CD4-positive, alpha-beta T cell treated with Interleukin-15 for 4 hours (primary cell): ENCODE measurements around the gene NIT1.

Source experiments
- DNase-seq: peaks from one replicate; pipeline ENCODE4 v3.0.0-alpha.2; 2020; ENCODE audit warnings: low spot score

The NIT1 gene

DNA sequence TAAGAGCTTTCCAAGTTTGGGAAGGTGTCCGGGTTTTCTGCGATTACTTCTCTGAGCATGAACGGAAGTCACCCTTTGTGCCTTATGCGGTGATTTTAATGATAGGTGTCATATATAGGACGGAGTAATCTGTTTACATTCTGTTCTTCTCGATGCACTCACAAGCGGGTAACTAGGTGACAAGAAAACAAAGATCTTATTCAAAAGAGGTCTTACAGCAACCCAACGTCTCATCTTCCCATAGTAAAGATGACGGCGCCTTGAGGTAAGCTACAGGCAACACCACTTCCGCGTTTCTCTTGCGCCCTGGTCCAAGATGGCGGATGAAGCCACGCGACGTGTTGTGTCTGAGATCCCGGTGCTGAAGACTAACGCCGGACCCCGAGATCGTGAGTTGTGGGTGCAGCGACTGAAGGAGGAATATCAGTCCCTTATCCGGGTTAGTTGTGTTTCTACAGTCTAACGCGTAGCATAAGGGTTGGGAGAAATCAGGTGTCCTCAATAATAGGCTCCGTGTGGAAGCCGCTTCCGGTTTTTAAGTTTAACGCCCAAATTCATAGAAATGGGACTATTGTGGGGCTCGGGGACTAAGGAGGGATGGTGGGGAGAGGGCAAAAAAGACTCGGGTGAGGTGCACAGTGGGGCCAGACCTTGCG lies 35.9 kb downstream of the NIT1 start, which contains the start of gene UFC1:
TSS of gene UFC1 (plus strand) at position 297 of the 656 bp plus-strand sequence. CDS start at position 317, 20 bp downstream.
- peak; percentile 91 for DNase-seq

DNA sequence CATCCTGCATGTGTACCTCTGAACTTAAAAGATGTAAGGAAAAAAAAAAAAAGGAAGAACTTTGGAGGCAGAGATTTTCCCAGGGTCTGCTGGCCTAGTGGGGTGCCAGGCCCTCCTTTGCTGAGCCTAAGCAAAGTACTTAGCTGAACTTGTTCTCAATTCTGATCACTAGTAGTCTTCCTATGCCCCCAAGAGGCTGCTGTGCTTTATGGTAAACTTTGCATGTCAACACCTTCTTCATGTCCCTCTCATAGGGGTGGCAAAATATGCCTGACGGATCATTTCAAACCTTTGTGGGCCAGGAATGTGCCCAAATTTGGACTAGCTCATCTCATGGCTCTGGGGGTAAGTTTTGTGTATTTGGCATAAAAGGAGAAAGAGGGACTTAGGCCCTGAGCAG lies 40.0 kb downstream of the NIT1 start:
- DNase-seq, result no peak

DNA sequence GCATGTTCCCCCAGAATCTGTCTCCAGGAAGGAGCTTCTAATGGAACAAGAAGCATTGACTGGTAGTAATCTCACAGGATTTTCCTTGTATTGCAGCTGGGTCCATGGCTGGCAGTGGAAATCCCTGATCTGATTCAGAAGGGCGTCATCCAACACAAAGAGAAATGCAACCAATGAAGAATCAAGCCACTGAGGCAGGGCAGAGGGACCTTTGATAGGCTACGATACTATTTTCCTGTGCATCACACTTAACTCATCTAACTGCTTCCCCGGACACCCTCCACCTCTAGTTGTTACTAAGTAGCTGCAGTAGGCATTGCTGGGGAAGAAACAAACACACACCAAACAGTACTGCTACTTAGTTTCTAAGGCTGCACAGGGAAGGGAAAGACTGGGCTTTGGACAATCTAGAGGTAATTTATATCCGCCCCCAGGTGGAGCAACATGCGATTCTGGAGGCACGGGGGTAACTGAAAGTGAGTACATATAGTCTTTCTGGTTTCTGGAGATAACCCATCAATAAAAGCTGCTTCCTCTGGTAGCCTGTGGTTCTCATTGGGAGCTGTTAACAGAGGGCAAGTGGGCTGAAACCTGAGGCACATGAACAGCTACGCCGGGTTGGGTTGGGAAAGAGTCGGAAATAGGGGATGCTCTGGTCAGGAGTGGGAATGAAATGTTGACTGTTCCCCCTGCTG lies 40.6 kb downstream of the NIT1 start:
- DNase-seq, result no peak

DNA sequence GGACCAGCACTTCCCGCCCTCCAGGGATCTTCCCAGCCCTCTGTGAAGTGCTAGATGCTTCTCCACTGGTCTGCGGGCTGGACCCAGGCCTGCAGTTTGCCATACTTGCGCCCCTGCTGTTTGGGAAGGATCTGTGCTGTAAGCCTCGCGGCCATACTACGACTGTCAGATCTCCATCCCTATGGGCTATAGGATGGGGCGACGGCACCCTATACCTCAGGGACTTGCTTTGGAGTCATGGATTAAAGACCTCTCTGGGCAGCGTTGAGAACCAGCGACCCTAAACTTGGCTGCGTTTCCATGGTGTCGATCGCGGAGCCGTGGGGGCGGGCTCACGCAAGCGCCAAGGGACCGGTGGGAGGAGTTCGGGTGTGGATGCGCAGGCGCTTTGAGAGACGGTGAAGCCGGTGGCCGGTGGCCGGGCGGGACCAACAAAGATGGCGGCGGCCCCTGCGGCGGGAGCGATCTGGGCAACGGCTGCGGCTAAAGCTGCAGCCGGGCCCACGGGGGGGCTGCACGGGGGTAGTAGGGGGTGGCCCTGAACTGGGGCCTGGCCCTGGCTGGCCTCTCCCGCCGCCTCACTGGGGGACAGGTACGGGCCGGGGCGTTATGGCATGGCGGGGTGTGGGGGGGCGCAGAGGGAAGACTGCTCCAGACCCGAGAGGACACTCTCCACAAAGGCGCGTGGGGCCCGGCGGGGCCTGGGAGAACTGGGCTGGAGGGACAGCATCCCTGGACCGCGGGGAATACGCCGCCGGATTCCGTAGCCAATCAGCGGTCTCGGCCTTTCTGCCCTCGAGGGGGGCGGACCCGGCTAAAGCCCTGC lies 41.4 kb downstream of the NIT1 start, which contains the start of gene USP21:
TSS of gene USP21 (plus strand) at position 414 of the 826 bp plus-strand sequence. CDS start 1,141 bp downstream, outside the sequence.
- peak; percentile 94 for DNase-seq

DNA sequence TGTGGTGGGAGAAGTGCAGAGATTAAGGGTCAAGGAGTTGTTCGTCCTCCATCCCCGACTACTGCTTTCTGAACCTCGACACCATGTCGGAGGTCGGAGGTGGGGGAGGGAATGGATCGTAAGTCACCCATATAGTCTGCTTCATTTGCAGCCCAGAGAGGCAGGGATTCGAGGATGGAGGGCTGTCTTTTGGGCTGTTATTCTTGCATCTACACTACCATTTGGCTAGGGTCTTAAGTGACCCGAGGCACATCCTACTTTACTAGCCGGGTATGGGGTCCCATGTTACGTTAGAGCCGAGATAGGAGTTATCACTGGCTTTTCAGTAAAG lies 42.0 kb downstream of the NIT1 start:
- DNase-seq, result no peak

DNA sequence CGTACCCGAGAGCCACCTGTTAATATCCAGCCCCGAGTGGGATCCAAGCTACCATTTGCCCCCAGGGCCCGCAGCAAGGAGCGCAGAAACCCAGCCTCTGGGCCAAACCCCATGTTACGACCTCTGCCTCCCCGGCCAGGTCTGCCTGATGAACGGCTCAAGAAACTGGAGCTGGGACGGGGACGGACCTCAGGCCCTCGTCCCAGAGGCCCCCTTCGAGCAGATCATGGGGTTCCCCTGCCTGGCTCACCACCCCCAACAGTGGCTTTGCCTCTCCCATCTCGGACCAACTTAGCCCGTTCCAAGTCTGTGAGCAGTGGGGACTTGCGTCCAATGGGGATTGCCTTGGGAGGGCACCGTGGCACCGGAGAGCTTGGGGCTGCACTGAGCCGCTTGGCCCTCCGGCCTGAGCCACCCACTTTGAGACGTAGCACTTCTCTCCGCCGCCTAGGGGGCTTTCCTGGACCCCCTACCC lies 42.8 kb downstream of the NIT1 start:
- DNase-seq, result no peak

DNA sequence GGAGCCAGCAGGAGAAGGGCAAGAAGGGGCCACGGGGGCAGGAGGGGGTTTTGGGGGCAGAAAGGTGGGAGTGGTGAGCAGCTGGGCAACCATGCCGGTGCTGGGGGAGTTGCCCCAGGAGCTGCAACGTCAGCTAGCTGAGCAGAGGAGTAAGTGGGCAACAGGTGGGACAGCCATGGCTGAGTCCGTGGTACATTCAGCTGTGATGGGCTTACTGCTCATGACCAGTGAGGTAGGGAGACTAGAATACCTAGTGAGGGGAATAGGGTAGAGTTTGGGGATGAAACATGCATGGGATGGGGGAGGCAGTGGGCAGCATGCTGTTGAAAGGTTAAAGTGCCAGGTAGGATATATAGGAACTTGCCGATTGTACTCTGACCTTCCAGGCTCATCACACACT lies 43.7 kb downstream of the NIT1 start:
- no peak for DNase-seq

DNA sequence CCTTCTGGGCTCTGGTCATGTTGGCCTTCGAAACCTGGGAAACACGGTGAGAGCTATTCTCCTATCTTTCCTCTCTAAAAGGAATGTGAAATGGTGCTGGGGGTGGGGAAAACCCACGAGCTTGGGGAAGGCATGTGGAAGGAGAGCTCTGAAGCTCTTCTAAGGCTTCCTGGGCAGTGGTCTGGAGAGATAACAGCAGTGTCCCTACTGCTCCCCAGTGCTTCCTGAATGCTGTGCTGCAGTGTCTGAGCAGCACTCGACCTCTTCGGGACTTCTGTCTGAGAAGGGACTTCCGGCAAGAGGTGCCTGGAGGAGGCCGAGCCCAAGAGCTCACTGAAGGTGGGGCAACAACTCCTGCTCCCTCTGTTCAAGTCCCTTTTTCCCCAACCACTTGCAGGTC lies 44.1 kb downstream of the NIT1 start:
- no peak for DNase-seq

DNA sequence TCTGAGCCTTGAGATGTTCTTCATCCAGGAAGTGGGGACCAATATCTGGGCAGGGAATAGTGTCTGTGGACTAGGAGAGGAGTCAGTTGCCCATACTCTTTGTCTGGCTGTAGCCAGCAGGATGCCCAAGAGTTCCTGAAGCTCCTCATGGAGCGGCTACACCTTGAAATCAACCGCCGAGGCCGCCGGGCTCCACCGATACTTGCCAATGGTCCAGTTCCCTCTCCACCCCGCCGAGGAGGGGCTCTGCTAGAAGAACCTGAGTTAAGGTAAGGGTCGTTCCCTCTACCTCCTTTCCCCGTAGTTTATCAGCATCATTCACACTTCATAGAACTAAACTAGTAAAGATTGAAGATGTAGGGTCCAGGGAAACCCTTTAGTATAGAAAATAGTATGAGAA lies 44.9 kb downstream of the NIT1 start:
- DNase-seq, result no peak

DNA sequence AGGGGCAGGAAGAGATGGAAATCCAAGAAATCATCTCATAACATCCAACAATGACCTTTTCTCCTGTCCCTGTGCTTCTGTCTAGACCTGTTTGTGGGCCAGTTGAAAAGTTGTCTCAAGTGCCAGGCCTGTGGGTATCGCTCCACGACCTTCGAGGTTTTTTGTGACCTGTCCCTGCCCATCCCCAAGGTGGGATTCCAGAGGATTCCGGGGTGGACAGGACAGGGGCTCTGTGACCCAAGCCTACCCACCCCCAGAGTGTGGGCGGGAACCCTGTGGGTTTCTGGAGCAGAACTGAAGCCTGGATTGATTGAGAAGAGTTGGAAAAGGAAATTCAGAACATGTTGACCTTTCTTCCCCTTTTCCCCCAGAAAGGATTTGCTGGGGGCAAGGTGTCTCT lies 45.9 kb downstream of the NIT1 start:
- DNase-seq, result no peak

DNA sequence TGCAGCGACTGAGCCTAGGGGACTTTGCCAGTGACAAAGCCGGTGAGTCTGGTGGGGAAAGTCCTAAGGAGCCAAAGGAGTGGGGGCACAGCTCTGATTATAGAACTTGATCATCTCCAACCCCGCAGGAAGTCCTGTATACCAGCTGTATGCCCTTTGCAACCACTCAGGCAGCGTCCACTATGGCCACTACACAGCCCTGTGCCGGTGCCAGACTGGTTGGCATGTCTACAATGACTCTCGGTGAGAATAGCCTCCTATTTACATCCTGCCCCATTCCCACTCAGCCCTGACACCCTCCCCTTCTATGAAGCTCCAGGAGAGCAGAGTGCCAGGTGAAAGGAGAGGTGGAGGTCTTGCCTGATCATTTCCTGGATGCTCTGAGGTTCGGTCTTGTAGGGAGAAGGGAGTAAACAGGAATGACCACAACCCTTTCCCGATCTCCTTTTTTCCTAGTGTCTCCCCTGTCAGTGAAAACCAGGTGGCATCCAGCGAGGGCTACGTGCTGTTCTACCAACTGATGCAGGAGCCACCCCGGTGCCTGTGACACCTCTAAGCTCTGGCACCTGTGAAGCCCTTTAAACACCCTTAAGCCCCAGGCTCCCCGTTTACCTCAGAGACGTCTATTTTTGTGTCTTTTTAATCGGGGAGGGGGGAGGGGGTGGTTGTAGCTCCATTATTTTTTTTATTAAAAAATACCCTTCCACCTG lies 47.2 kb downstream of the NIT1 start:
- no peak for DNase-seq

DNA sequence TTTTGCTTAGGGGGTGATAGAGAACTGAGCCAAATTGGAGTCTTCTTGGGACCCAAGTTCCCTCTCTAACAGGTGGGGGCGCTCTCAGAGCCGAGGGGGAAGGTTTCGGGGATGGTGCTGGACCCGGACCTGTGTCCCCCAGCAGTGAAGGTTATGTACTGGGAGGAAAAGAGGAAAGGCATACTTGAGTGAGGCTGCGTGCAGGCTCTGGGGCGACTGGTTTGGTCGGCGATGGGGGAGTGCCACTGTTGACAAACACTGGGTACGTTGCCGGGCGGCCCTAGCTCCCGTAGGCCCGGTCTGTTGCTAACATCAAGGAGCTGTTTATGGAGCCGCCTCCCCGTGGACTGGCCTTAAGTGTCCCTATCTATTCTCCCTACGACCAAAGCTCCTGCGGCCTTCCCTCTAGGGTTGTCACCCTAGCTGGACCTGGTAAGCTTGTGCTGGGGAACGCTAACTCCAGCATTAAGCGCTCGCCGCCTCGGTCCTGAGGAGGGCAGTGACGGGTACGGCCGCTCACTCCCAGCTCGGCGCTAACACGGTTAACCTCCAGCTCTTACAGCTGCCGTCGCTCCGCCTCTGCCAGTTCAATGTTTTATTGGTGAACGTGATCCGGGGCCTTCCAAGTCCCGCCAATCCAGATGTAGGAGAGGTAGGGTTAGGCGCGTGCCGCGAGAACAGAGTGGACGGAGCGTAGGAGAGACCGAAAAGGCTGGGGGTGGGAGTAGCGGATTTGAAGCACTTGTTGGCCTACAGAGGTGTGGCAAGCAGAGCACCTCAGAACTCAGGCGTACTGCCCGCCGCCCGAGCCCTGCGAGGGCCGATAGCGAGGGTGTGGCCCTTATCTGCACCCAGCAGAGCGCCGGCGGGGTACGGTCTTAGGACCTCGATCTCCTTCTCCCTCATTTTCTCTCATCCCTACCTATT lies 48.1 kb downstream of the NIT1 start, which contains the start of gene PPOX:
TSS of gene PPOX (plus strand) at position 685 of the 927 bp plus-strand sequence. CDS start 422 bp downstream, outside the sequence.
- DNase-seq, result peak; percentile 96

DNA sequence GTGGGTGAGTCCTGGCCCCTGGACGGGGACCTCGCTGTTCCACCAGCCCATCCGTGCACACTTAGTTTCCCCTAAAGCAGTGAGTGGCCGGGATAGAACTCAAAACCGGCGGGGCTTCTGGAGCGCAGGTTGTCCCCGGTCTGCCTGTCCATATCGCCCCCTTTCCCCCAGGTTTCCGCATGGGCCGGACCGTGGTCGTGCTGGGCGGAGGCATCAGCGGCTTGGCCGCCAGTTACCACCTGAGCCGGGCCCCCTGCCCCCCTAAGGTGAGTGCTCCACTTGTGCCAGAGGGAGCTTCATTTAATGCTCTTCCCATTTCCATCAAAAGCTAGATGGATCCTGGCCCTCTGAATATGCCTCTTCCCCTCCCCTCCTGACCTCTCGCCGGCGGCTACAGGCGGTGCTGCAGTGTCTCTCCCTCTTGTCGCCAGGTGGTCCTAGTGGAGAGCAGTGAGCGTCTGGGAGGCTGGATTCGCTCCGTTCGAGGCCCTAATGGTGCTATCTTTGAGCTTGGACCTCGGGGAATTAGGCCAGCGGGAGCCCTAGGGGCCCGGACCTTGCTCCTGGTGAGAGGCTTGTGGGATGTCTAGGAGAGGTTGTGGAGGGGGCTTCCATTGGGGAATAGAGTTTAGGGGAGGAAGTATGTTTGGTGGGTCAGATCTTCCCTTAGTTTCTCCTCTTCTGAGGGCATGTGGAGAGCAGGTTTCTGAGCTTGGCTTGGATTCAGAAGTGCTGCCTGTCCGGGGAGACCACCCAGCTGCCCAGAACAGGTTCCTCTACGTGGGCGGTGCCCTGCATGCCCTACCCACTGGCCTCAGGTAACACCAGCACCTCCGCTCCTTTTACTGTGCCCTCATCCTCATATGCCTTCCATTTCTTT lies 49.0 kb downstream of the NIT1 start:
- DNase-seq, result no peak

DNA sequence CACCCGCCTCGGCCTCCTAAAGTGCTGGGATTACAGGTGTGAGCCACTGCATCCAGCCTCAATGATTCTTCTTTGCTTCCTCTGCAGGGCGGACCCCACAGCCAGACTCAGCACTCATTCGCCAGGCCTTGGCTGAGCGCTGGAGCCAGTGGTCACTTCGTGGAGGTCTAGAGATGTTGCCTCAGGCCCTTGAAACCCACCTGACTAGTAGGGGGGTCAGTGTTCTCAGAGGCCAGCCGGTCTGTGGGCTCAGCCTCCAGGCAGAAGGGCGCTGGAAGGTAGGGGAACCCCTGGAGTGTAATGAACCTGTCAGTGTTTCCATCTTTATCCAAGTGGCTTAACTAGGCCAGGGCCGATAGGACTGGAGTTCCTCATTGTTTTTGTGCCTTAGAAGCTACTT lies 51.0 kb downstream of the NIT1 start:
- no peak for DNase-seq
